GM10847 (cell line): Measurements from ENCODE around the gene FAM50A.

Experiments
- POLR2A ChIP-seq: IDR thresholded peaks from 2 replicates; pipeline ENCODE4 v1.6.1; 2011; ENCODE audit not compliant: insufficient read length; ENCODE audit errors: extremely low read depth

Gene FAM50A

GRCh38 chrX:154494715-154495114 lies 50.8 kb downstream of the FAM50A start:
- TF ChIP-seq POLR2A: no peak

GRCh38 chrX:154495472-154495922 lies 51.6 kb downstream of the FAM50A start:
- TF ChIP-seq POLR2A: no peak
